Suprapubic skin (tissue), 4 donors: Measurements from ENCODE around the gene JCHAIN.

Experiments
- EP300 ChIP-seq: sonication (generic); formaldehyde crosslinking; IDR thresholded peaks from one replicate; pipeline ENCODE4 v1.6.1; 2017; ENCODE audit warnings: antibody characterized with exemption
- POLR2A ChIP-seq, 2 donors: fragments of 450-650 bp; IDR thresholded peaks; one replicate each; pipeline ENCODE4 v1.6.1; 2017; ENCODE audit warnings: antibody characterized with exemption in 2 of 2, mild to moderate bottlenecking in 2 of 2, moderate library complexity in 2 of 2
- POLR2AphosphoS5 ChIP-seq, 3 donors: sonication (generic); formaldehyde crosslinking; IDR thresholded peaks; one replicate each; pipeline ENCODE4 v1.6.1; 2017; ENCODE audit warnings: antibody characterized with exemption in 3 of 3
- TF ChIP-seq, protein P1 (sequence below), 2 donors: fragments of 200-600 bp in 1 of 2; fragments of 450-650 bp in 1 of 2; sonication (generic) in 1 of 2; IDR thresholded peaks; one replicate each; pipeline ENCODE4 v1.5.1; 2016 to 2019; ENCODE audit warnings: antibody characterized with exemption in 2 of 2, mild to moderate bottlenecking in 1 of 2, moderate library complexity in 1 of 2

DNA sequence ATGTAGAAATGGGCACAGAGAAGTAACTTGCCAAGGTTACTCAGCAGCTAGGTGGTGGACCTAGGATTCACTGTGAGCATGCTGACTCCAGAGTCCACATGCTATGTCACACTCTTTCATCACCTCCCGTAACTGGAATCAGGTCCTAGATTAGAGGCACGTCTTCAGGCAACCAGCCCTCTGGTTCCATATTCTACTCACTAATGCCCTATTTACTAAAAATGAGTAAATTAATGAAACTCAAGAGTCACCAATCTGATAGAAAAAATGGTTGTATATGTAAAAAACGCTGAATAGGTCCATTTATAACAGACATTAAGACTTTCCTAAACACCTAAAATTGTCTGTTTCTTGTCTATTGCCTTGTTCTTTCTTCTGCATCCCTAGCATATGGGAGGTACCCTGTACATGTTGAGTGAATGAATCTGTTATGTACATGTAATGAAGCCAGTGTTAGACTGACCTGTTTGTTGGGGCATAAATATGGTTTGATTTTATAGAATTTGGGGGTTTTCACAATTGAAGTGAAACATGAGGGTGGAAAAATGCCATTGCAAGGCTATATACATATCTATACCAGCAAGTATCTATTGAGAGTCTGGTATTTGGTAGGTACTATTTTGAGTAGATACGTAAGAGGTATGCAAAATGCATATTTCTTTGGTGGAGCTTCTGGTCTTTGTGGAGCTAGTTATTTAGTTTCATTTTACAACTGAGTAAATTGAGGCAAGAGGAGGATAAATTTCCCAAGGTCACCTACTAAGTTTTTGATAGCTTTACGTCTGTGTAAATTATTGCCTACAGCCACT is 48.0 kb upstream of the JCHAIN start:
- TF ChIP-seq POLR2AphosphoS5 (IDR thresholded peaks at IDR 0.05) (no peak), POLR2A (IDR thresholded peaks at IDR 0.05) (no peak), EP300 (no peak)
- TF ChIP-seq, protein P1, sequence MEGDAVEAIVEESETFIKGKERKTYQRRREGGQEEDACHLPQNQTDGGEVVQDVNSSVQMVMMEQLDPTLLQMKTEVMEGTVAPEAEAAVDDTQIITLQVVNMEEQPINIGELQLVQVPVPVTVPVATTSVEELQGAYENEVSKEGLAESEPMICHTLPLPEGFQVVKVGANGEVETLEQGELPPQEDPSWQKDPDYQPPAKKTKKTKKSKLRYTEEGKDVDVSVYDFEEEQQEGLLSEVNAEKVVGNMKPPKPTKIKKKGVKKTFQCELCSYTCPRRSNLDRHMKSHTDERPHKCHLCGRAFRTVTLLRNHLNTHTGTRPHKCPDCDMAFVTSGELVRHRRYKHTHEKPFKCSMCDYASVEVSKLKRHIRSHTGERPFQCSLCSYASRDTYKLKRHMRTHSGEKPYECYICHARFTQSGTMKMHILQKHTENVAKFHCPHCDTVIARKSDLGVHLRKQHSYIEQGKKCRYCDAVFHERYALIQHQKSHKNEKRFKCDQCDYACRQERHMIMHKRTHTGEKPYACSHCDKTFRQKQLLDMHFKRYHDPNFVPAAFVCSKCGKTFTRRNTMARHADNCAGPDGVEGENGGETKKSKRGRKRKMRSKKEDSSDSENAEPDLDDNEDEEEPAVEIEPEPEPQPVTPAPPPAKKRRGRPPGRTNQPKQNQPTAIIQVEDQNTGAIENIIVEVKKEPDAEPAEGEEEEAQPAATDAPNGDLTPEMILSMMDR (IDR thresholded peaks at IDR 0.05), result no peak
